Neural progenitor cell (in vitro differentiated cells): Measurements from ENCODE around the gene FOXO6. TPM values are rescaled to one million over a fixed set of nuclear protein-coding genes. Genes with fewer than 3 reads are reported as not detected.

Source experiments
- DNase-seq: peaks from one replicate; pipeline ENCODE4 v3.0.0-alpha.2; 2016; ENCODE audit warnings: low spot score
- H2AFZ ChIP-seq: fragments of 200-600 bp; sonication (generic); replicated peaks from 2 replicates; pipeline ENCODE4 v1.6.1; 2016; ENCODE audit warnings: antibody characterized with exemption
- H3F3A ChIP-seq: fragments of 200-600 bp; sonication (generic); 2 replicates; pipeline ENCODE4 v1.6.1; 2016; ENCODE audit warnings: antibody characterized with exemption, low read depth
- H3K27ac ChIP-seq: fragments of 200-600 bp; sonication (generic); 2 replicates; pipeline ENCODE4 v1.5.1; 2016; ENCODE audit warnings: mild to moderate bottlenecking
- H3K27me3 ChIP-seq: fragments of 200-600 bp; sonication (generic); 2 replicates; pipeline ENCODE4 v1.6.1; 2016; ENCODE audit warnings: mild to moderate bottlenecking, moderate library complexity
- H3K36me3 ChIP-seq: fragments of 200-600 bp; sonication (generic); 2 replicates; pipeline ENCODE4 v1.5.1; 2016
- H3K4me1 ChIP-seq: fragments of 200-600 bp; sonication (generic); 2 replicates; pipeline ENCODE4 v1.6.1; 2016; ENCODE audit warnings: mixed run types
- H3K4me2 ChIP-seq: fragments of 200-600 bp; sonication (generic); 2 replicates; pipeline ENCODE4 v1.6.1; 2016
- H3K4me3 ChIP-seq: fragments of 200-600 bp; sonication (generic); 2 replicates; pipeline ENCODE4 v1.5.1; 2016
- H3K79me2 ChIP-seq: fragments of 200-600 bp; sonication (generic); 2 replicates; pipeline ENCODE4 v1.6.1; 2016; ENCODE audit warnings: low read depth
- H3K9ac ChIP-seq: fragments of 200-600 bp; sonication (generic); 2 replicates; pipeline ENCODE4 v1.6.1; 2016
- H3K9me3 ChIP-seq: fragments of 200-600 bp; sonication (generic); 2 replicates; pipeline ENCODE4 v1.5.1; 2016; ENCODE audit warnings: low read depth
- H4K20me1 ChIP-seq: fragments of 200-600 bp; sonication (generic); 2 replicates; pipeline ENCODE4 v1.6.1; 2016; ENCODE audit warnings: low read depth
- H3K27ac Mint-ChIP-seq: 3 replicates; pipeline ENCODE4 v1.8.0; 2021; ENCODE audit warnings: mixed read lengths
- H3K27me3 Mint-ChIP-seq: 2 replicates; pipeline ENCODE4 v1.8.0; 2022; ENCODE audit warnings: low read depth, mild to moderate bottlenecking, inconsistent platforms, moderate library complexity, mixed read lengths; ENCODE audit not compliant: insufficient read depth
- H3K36me3 Mint-ChIP-seq: 3 replicates; pipeline ENCODE4 v1.8.0; 2021; ENCODE audit warnings: mixed read lengths
- H3K4me1 Mint-ChIP-seq: 3 replicates; pipeline ENCODE4 v1.8.0; 2021; ENCODE audit warnings: mixed read lengths
- H3K4me3 Mint-ChIP-seq: 3 replicates; pipeline ENCODE4 v1.8.0; 2021; ENCODE audit warnings: mild to moderate bottlenecking, moderate library complexity, mixed read lengths
- H3K9me3 Mint-ChIP-seq: 3 replicates; pipeline ENCODE4 v1.8.0; 2020; ENCODE audit warnings: mixed read lengths
- EZH2 ChIP-seq: fragments of 200-600 bp; sonication (generic); IDR thresholded peaks from 2 replicates; pipeline ENCODE4 v1.6.1; 2017; ENCODE audit warnings: antibody characterized with exemption, mild to moderate bottlenecking, moderate library complexity
- EZH2phosphoT487 ChIP-seq: fragments of 200-600 bp; sonication (generic); IDR thresholded peaks from 2 replicates; pipeline ENCODE4 v1.6.1; 2017; ENCODE audit warnings: antibody characterized with exemption
- total RNA-seq: library from RNA; depleted of rRNA; stranded (reverse); fragments of >200 nt; gene quantifications from 2 replicates; pipeline ENCODE4 v1.2.3, GENCODE V29; 2015; ENCODE audit warnings: low replicate concordance
- TF ChIP-seq, protein P1 (sequence below): fragments of 200-600 bp; sonication (generic); IDR thresholded peaks from 2 replicates; pipeline ENCODE4 v1.5.1; 2017; ENCODE audit warnings: antibody characterized with exemption, mild to moderate bottlenecking

FOXO6 gene
- total RNA-seq, 1 donor from 2014 or later: not detected

DNA sequence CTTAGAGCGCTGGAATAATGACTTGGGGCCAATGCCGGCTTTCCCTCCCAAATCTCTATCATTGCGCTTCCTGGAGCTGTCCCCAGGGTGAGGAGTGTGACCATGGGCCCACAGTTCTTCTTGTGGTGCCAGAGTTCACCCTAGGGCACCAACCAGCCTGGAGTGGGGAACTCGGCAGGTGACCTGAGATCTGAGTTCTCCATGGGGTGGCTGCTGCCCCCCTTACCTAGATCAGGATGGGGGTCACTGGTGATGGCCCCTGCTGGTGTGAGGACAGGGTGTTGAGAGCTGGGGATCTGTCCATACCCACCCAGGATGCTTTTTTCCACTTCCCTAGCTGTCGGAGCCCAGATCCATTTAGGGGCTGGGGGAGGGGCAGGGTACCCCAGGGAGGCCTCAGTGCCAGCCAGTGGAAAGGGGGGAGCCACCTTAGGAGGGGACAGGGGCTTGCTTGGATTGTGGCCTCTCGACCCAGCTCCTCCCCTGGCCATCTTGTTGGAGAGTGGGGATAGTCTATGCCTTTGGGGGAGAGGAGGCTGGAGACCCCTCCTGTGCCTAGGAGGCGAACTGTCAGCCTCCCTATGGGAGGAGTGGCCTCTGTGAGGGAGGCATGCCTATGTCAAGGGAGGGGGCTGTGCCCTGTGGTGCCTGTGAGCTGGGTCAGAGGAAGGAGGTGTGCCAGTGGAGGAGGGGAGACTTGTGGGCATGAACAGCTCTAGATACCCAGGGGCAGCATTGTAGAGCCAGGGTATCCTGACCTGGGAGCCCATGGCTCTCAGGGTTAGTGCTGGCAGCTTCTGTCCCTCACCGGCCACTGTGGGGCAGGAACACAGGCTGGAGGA is 1.7 kb downstream of the FOXO6 start:
- no peak overlapping the region for H2AFZ ChIP-seq
- peak overlapping the region; percentile 100 for H3K4me2 ChIP-seq
- H3K4me3 Mint-ChIP-seq: peak overlapping the region; percentile 82
- H3K27ac ChIP-seq: no peak overlapping the region
- peaks cover 42% of the 10 kb centered on the region for H3K4me1 Mint-ChIP-seq
- H3K9ac ChIP-seq: no peak overlapping the region
- peaks cover 44% of the 10 kb centered on the region for H3K4me1 ChIP-seq
- peak overlapping the region; percentile 81 for H3K4me3 ChIP-seq
- no peaks in the 10 kb centered on the region for H3K9me3 Mint-ChIP-seq
- H3K27ac Mint-ChIP-seq: no peak overlapping the region
- H3K36me3 ChIP-seq: no peaks in the 10 kb centered on the region
- no peaks in the 10 kb centered on the region for H3K9me3 ChIP-seq
- no peaks in the 10 kb centered on the region for H3K79me2 ChIP-seq
- H3F3A ChIP-seq: peaks cover 28% of the 10 kb centered on the region
- peaks cover 39% of the 10 kb centered on the region for H3K27me3 Mint-ChIP-seq
- TF ChIP-seq, protein P1, sequence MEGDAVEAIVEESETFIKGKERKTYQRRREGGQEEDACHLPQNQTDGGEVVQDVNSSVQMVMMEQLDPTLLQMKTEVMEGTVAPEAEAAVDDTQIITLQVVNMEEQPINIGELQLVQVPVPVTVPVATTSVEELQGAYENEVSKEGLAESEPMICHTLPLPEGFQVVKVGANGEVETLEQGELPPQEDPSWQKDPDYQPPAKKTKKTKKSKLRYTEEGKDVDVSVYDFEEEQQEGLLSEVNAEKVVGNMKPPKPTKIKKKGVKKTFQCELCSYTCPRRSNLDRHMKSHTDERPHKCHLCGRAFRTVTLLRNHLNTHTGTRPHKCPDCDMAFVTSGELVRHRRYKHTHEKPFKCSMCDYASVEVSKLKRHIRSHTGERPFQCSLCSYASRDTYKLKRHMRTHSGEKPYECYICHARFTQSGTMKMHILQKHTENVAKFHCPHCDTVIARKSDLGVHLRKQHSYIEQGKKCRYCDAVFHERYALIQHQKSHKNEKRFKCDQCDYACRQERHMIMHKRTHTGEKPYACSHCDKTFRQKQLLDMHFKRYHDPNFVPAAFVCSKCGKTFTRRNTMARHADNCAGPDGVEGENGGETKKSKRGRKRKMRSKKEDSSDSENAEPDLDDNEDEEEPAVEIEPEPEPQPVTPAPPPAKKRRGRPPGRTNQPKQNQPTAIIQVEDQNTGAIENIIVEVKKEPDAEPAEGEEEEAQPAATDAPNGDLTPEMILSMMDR: no peak
- TF ChIP-seq EZH2phosphoT487: no peak
- TF ChIP-seq EZH2: no peak
- H3K27me3 ChIP-seq: peaks cover 72% of the 10 kb centered on the region
- H4K20me1 ChIP-seq: peaks cover 21% of the 10 kb centered on the region
- H3K36me3 Mint-ChIP-seq: no peaks in the 10 kb centered on the region
- DNase-seq: no peak

DNA sequence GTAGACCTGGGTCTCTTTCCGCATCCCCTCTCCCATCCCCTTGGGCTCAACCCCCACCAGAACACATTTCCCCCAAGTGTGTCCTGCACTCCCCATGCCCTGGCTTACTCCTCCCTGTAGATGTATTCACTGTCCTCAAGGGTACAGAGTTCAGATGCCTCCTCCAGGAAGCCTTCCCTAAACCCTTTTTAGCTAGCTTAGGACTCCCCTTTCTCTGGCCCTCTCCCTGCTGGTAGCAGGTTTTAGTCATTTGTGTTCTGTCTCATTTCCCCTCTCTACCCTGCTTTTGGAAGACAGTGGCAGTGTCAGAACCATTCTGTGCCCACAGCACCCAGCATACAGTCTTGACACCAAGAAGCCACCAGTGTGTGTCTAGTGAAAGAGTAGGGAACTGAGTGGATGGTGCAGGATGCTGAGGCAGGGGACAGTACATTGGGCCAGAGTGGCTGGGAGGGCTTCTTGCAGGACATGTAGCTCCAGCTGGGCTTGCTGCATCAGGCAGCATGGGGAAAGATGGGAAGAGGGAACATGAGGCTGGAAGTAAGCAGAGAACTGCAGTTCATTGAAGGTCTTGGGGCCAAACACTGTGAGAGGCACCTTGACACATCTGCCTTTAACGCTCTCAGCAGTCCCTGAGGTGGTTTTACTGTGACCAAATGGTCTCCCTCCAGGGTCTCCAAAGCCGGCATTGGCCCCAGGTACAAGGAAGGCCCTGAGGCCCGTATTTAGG is 2.5 kb downstream of the FOXO6 start:
- Mint-ChIP-seq H3K27ac (no peak overlapping the region), H3K4me3 (peak overlapping the region; percentile 58)

DNA sequence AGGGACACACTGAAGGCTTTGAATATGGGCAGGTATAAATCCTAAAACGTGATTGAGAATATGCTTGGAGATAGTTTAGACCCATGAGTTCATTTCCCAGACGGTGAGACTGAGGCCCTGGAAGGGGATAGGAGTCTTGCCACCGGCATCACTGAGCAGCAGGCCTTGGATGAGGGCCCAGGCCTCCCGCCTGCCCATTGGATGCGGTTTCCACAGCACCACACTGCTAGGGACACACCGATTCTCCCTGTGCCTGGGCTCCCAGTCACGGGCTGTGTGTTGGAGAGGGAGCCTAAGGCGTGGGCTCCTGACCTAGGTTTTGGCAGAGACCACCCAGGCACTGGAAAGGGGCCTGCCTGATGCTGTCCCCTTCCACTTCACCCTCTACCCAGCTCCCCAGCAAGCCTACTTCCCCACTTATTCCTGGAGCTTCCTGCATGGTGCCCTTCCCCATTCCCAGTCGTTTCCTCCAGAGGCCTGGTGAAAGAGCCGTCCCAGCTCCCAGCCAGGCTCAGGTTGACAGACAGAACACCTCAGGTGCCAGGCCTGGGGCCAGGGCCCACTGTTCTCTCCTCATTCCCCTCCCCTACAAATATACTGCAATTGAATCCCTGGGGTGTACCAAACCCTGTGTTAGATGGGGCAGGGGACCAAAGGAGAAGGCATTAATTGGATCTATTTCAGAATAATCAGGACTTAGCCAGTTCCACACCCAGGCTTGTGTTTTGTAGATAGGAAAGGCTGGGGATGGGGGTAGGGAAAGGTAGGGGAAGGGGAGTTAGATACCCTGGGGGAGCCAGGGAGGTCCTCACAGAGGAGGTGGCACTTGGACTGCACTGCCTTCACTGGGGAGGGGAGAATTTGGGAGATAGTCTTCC is 3.4 kb downstream of the FOXO6 start:
- DNase-seq: no peak
- Histone ChIP-seq H3K4me2 (no peak overlapping the region), H3F3A (peaks cover 28% of the 10 kb centered on the region), H3K4me1 (peaks cover 41% of the 10 kb centered on the region), H3K27ac (no peak overlapping the region), H3K4me3 (no peak overlapping the region), H3K9me3 (no peaks in the 10 kb centered on the region), H4K20me1 (peaks cover 21% of the 10 kb centered on the region), H3K79me2 (no peaks in the 10 kb centered on the region), H3K36me3 (no peaks in the 10 kb centered on the region), H3K27me3 (peaks cover 72% of the 10 kb centered on the region), H2AFZ (no peak overlapping the region), H3K9ac (no peak overlapping the region)
- Mint-ChIP-seq H3K36me3 (no peaks in the 10 kb centered on the region), H3K4me1 (peaks cover 44% of the 10 kb centered on the region), H3K27me3 (peaks cover 40% of the 10 kb centered on the region), H3K27ac (no peak overlapping the region), H3K4me3 (no peak overlapping the region), H3K9me3 (no peaks in the 10 kb centered on the region)
- TF ChIP-seq, protein P1: no peak
- TF ChIP-seq EZH2phosphoT487 (no peak), EZH2 (no peak)

More for the DNA sequence above, 2.5 kb downstream of the FOXO6 start:
- Histone ChIP-seq H4K20me1 (peaks cover 21% of the 10 kb centered on the region), H2AFZ (no peak overlapping the region), H3F3A (peaks cover 28% of the 10 kb centered on the region), H3K4me3 (no peak overlapping the region), H3K79me2 (no peaks in the 10 kb centered on the region), H3K36me3 (no peaks in the 10 kb centered on the region), H3K4me1 (peaks cover 41% of the 10 kb centered on the region), H3K9ac (no peak overlapping the region), H3K9me3 (no peaks in the 10 kb centered on the region), H3K4me2 (no peak overlapping the region), H3K27me3 (peaks cover 74% of the 10 kb centered on the region), H3K27ac (no peak overlapping the region)
- Mint-ChIP-seq H3K27me3 (peaks cover 39% of the 10 kb centered on the region), H3K9me3 (no peaks in the 10 kb centered on the region), H3K4me1 (peaks cover 38% of the 10 kb centered on the region), H3K36me3 (no peaks in the 10 kb centered on the region)
- TF ChIP-seq, protein P1: no peak
- TF ChIP-seq EZH2: no peak
- no peak for TF ChIP-seq EZH2phosphoT487
- DNase-seq: no peak
